H9 (cell line): ENCODE measurements around the gene SH2D6. TPM values are rescaled to one million over a fixed set of nuclear protein-coding genes. Genes with fewer than 3 reads are reported as not detected.

ENCODE experiments used
- DNase-seq: peaks from one replicate; pipeline ENCODE4 v3.0.0-alpha.2; 2017
- H2AFZ ChIP-seq: one replicate; pipeline ENCODE4 v1.6.1; 2013; ENCODE audit warnings: mild to moderate bottlenecking, low read length, control low read depth, moderate library complexity
- H2AK5ac ChIP-seq: 2 replicates; pipeline ENCODE4 v1.6.1; 2013; ENCODE audit warnings: low read length, control low read depth, mixed read lengths; ENCODE audit not compliant: insufficient read length
- H2BK120ac ChIP-seq: one replicate; pipeline ENCODE4 v1.6.1; 2013; ENCODE audit warnings: low read depth, mild to moderate bottlenecking, low read length, control low read depth, inconsistent platforms; ENCODE audit not compliant: poor library complexity, severe bottlenecking
- H2BK12ac ChIP-seq: 2 replicates; pipeline ENCODE4 v1.6.1; 2013; ENCODE audit warnings: low read length, control low read depth, mixed read lengths, low read depth; ENCODE audit not compliant: insufficient read length
- H2BK15ac ChIP-seq: 2 replicates; pipeline ENCODE4 v1.6.1; 2013; ENCODE audit warnings: low read depth, low read length, control low read depth
- H2BK20ac ChIP-seq: one replicate; pipeline ENCODE4 v1.6.1; 2013; ENCODE audit warnings: low read depth, mild to moderate bottlenecking, low read length, control low read depth, inconsistent platforms; ENCODE audit not compliant: poor library complexity, severe bottlenecking
- H2BK5ac ChIP-seq: 2 replicates; pipeline ENCODE4 v1.6.1; 2013; ENCODE audit warnings: low read length, control low read depth, mixed read lengths; ENCODE audit not compliant: insufficient read length
- H3K14ac ChIP-seq: 2 replicates; pipeline ENCODE4 v1.6.1; 2013; ENCODE audit warnings: low read length, control low read depth; ENCODE audit not compliant: insufficient read depth
- H3K18ac ChIP-seq: 2 replicates; pipeline ENCODE4 v1.6.1; 2013; ENCODE audit warnings: low read depth, mild to moderate bottlenecking, mixed read lengths, low read length, control low read depth; ENCODE audit not compliant: insufficient read length
- H3K23ac ChIP-seq: 2 replicates; pipeline ENCODE4 v1.6.1; 2013; ENCODE audit warnings: low read length, control low read depth, mixed read lengths, low read depth; ENCODE audit not compliant: insufficient read length
- H3K23me2 ChIP-seq: 2 replicates; pipeline ENCODE4 v1.6.1; 2013; ENCODE audit warnings: low read depth, mild to moderate bottlenecking, mixed read lengths, low read length, control low read depth; ENCODE audit not compliant: insufficient read length, poor library complexity, severe bottlenecking
- H3K27ac ChIP-seq: 2 replicates; pipeline ENCODE4 v1.5.1; 2013; ENCODE audit warnings: low read length, control low read depth, mixed read lengths, low read depth; ENCODE audit not compliant: insufficient read length
- H3K27me3 ChIP-seq: 2 replicates; pipeline ENCODE4 v1.6.1; 2013; ENCODE audit warnings: low read length, control low read depth, inconsistent platforms; ENCODE audit not compliant: insufficient read depth
- H3K4ac ChIP-seq: 2 replicates; pipeline ENCODE4 v1.6.1; 2013; ENCODE audit warnings: low read depth, mild to moderate bottlenecking, control low read depth, inconsistent platforms, low read length, moderate library complexity
- H3K4me1 ChIP-seq: 2 replicates; pipeline ENCODE4 v1.6.1; 2013; ENCODE audit warnings: low read length, control low read depth, inconsistent platforms; ENCODE audit not compliant: insufficient read depth
- H3K4me2 ChIP-seq: 2 replicates; pipeline ENCODE4 v1.6.1; 2013; ENCODE audit warnings: low read length, control low read depth, mixed read lengths; ENCODE audit not compliant: insufficient read length, insufficient read depth
- H3K56ac ChIP-seq: 2 replicates; pipeline ENCODE4 v1.6.1; 2013; ENCODE audit warnings: low read depth, mild to moderate bottlenecking, mixed read lengths, low read length, control low read depth; ENCODE audit not compliant: insufficient read length
- H3K79me1 ChIP-seq: 2 replicates; pipeline ENCODE4 v1.6.1; 2013; ENCODE audit warnings: low read depth, mild to moderate bottlenecking, moderate library complexity, low read length, control low read depth, inconsistent platforms; ENCODE audit not compliant: insufficient read depth, poor library complexity, severe bottlenecking
- H3K79me2 ChIP-seq: 2 replicates; pipeline ENCODE4 v1.6.1; 2013; ENCODE audit warnings: low read length, control low read depth, inconsistent platforms; ENCODE audit not compliant: insufficient read depth
- H3K9ac ChIP-seq: 2 replicates; pipeline ENCODE4 v1.6.1; 2013; ENCODE audit warnings: low read length, control low read depth, mixed read lengths; ENCODE audit not compliant: insufficient read length; ENCODE audit errors: extremely low read depth
- H3K9me3 ChIP-seq: one replicate; pipeline ENCODE4 v1.6.1; 2013; ENCODE audit warnings: low read depth, low read length, inconsistent platforms; ENCODE audit not compliant: control insufficient read depth
- H3T11ph ChIP-seq: one replicate; pipeline ENCODE4 v1.6.1; 2013; ENCODE audit warnings: mild to moderate bottlenecking, low read length, control low read depth, inconsistent platforms
- H4K20me1 ChIP-seq: one replicate; pipeline ENCODE4 v1.6.1; 2013; ENCODE audit not compliant: control insufficient read depth, insufficient read length, insufficient read depth
- H4K5ac ChIP-seq: 2 replicates; pipeline ENCODE4 v1.6.1; 2013; ENCODE audit warnings: low read depth, mild to moderate bottlenecking, mixed read lengths, low read length, control low read depth; ENCODE audit not compliant: insufficient read length
- H4K8ac ChIP-seq: replicated peaks from 2 replicates; pipeline ENCODE4 v1.6.1; 2013; ENCODE audit warnings: low read length, control low read depth, mixed read lengths, low read depth; ENCODE audit not compliant: insufficient read length
- H4K91ac ChIP-seq: 2 replicates; pipeline ENCODE4 v1.6.1; 2013; ENCODE audit warnings: low read depth, mild to moderate bottlenecking, moderate library complexity, mixed read lengths, low read length, control low read depth; ENCODE audit not compliant: insufficient read length
- H3K27ac Mint-ChIP-seq, 3 experiments: 2 replicates in 2 of 3; 3 replicates in 1 of 3; pipeline ENCODE4 v1.8.0; 2020 to 2021; ENCODE audit warnings: mixed read lengths in 3 of 3, mild to moderate bottlenecking in 1 of 3, moderate library complexity in 1 of 3
- H3K27me3 Mint-ChIP-seq: 2 replicates; pipeline ENCODE4 v1.8.0; 2021; ENCODE audit warnings: low read depth, mild to moderate bottlenecking, moderate library complexity, mixed read lengths
- H3K36me3 Mint-ChIP-seq, 3 experiments: 2 replicates in 2 of 3; 3 replicates in 1 of 3; pipeline ENCODE4 v1.8.0; 2020 to 2021; ENCODE audit warnings: low read depth in 3 of 3, mixed read lengths in 3 of 3; ENCODE audit not compliant: insufficient read depth in 1 of 3
- H3K4me1 Mint-ChIP-seq, 2 experiments: 2 replicates each; pipeline ENCODE4 v1.8.0; 2020; ENCODE audit warnings: mixed read lengths in 2 of 2
- H3K4me3 Mint-ChIP-seq, 2 experiments: 2 replicates in 1 of 2; 3 replicates in 1 of 2; pipeline ENCODE4 v1.8.0; 2020 to 2021; ENCODE audit warnings: mild to moderate bottlenecking in 2 of 2, mixed read lengths in 2 of 2, moderate library complexity in 1 of 2
- H3K9me3 Mint-ChIP-seq, 2 experiments: 2 replicates in 1 of 2; 3 replicates in 1 of 2; pipeline ENCODE4 v1.8.0; 2020; ENCODE audit warnings: mild to moderate bottlenecking in 2 of 2, mixed read lengths in 2 of 2, moderate library complexity in 1 of 2
- WGBS: extraction: QIAGEN DNeasy Blood & Tissue Kit; methylation state at CpG from one replicate; pipeline ENCODE4 v1.1.7; 2013; ENCODE audit warnings: missing lambda C conversion rate, low lambda C conversion rate, mixed read lengths; ENCODE audit not compliant: insufficient read length; ENCODE audit errors: extremely low coverage; 5-methylcytosine and 5-hydroxymethylcytosine counted together
- total RNA-seq: library from RNA; stranded (reverse); gene quantifications from 2 replicates; pipeline ENCODE4 v1.2.1, GENCODE V29; 2021
- TF ChIP-seq, protein P1 (sequence below): fragments of 200-600 bp; sonication (generic); conservative IDR thresholded peaks from 3 replicates; pipeline ENCODE4 v1.8.0; 2021; ENCODE audit warnings: antibody characterized with exemption, mild to moderate bottlenecking

The SH2D6 gene
- total RNA-seq, 1 experiment from 2014 or later: 0.61 TPM

DNA sequence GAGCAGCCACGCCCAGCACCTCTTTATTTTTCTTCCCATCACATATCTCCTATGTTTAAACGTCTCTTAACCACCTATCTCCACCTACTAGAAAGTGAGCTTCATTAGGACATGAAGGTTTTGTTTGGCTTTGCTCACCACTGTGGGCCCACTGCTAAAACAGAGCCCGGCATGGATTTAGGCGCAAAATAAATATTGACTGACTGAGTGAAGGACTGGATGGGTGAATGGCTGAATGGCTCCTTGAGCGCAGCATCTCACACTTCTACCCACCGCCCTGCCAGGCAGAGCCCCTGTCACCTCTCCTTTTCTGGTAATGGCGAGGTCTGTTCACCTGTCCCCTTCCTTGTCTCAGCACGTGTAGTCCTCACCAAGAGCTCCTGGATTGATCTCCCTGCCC, 18.5 kb upstream of the SH2D6 start:
- no peak overlapping the region for H2BK15ac ChIP-seq
- H3K23ac ChIP-seq: no peak overlapping the region
- H4K20me1 ChIP-seq: no peaks in the 10 kb centered on the region
- no peak overlapping the region for H2AFZ ChIP-seq
- no peak overlapping the region for H3K27ac ChIP-seq
- no peaks in the 10 kb centered on the region for H3K9me3 ChIP-seq
- H4K91ac ChIP-seq: no peak overlapping the region
- H2BK20ac ChIP-seq: no peak overlapping the region
- no peak overlapping the region for H3K4me2 ChIP-seq
- peaks cover 6 to 14% of the 10 kb centered on the region in 2 experiments; a peak in 4 of 5 replicates for H3K9me3 Mint-ChIP-seq
- no peak overlapping the region for H3K9ac ChIP-seq
- peaks cover under 1 to 1% of the 10 kb centered on the region in 2 experiments; a peak in 3 of 4 replicates for H3K4me1 Mint-ChIP-seq
- no peak for DNase-seq
- no peak overlapping the region for H3K56ac ChIP-seq
- no peaks in the 10 kb centered on the region for H3K79me1 ChIP-seq
- H2AK5ac ChIP-seq: no peak overlapping the region
- no peak overlapping the region; a peak in 2 of 7 replicates for H3K27ac Mint-ChIP-seq
- H3K4ac ChIP-seq: no peak overlapping the region
- no peak overlapping the region for H4K8ac ChIP-seq
- H3K79me2 ChIP-seq: no peaks in the 10 kb centered on the region
- TF ChIP-seq, protein P1, sequence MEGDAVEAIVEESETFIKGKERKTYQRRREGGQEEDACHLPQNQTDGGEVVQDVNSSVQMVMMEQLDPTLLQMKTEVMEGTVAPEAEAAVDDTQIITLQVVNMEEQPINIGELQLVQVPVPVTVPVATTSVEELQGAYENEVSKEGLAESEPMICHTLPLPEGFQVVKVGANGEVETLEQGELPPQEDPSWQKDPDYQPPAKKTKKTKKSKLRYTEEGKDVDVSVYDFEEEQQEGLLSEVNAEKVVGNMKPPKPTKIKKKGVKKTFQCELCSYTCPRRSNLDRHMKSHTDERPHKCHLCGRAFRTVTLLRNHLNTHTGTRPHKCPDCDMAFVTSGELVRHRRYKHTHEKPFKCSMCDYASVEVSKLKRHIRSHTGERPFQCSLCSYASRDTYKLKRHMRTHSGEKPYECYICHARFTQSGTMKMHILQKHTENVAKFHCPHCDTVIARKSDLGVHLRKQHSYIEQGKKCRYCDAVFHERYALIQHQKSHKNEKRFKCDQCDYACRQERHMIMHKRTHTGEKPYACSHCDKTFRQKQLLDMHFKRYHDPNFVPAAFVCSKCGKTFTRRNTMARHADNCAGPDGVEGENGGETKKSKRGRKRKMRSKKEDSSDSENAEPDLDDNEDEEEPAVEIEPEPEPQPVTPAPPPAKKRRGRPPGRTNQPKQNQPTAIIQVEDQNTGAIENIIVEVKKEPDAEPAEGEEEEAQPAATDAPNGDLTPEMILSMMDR: no peak
- H3K36me3 Mint-ChIP-seq: peaks cover 2 to 30% (median 28%) of the 10 kb centered on the region in 3 experiments; a peak in 6 of 7 replicates
- no peaks in the 10 kb centered on the region for H3K4me1 ChIP-seq
- H3K18ac ChIP-seq: no peak overlapping the region
- H4K5ac ChIP-seq: no peak overlapping the region
- no peak overlapping the region for H2BK5ac ChIP-seq
- no peak overlapping the region for H2BK12ac ChIP-seq
- no peaks in the 10 kb centered on the region for H3K27me3 Mint-ChIP-seq
- H3T11ph ChIP-seq: no peak overlapping the region
- no peak overlapping the region for H3K4me3 Mint-ChIP-seq
- H3K27me3 ChIP-seq: no peaks in the 10 kb centered on the region
- no peak overlapping the region for H3K14ac ChIP-seq
- H3K23me2 ChIP-seq: no peaks in the 10 kb centered on the region
- WGBS: no CpG with 5 or more reads among the region's 8 CpGs
- H2BK120ac ChIP-seq: no peak overlapping the region
